ENCODE measurements around the gene POU6F2.

GRCh38 chr7:39238234-39238869, 260.6 kb downstream of the POU6F2 start:
- TF ChIP-seq CTCF (IDR thresholded peaks at IDR 0.05) = no peak
- TF ChIP-seq POLR2AphosphoS5 (IDR thresholded peaks at IDR 0.05) = no peak

Measured in suprapubic skin (tissue), 3 donors.